ENCODE data around the gene OR9A2. TPM values are rescaled to one million over a fixed set of nuclear protein-coding genes. Genes with fewer than 3 reads are reported as not detected.

OR9A2 gene
- total RNA-seq, 1 experiment from 2014 or later = not detected

DNA sequence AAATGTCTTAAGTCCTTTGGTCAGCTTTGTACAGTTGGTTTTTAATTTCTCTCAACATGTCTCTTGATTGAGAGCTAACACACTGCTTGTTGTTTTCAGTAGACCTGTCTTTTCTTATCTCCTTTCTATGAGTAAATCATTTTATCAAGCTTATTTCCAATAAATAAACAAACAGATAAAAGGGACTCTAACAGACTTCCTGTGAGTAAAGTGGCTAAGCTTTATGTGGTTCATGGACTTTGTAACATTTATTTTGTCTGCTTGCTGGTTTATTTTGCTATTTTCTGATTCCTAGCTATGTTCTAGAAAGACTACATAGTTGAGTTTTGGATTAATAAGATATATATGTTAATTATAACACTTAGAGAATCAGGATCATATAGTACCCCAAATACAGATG lies 27.1 kb downstream of the OR9A2 start:
- Histone ChIP-seq H3F3A (ENCODE audit: insufficient read depth, low read depth) (no peaks in the 10 kb centered on the region), H2AFZ (no peak overlapping the region), H3K79me2 (ENCODE audit: low read depth) (no peaks in the 10 kb centered on the region), H3K36me3 (ENCODE audit: low read depth) (no peaks in the 10 kb centered on the region), H3K9me2 (ENCODE audit: insufficient read depth) (no peaks in the 10 kb centered on the region), H3K4me1 (replicated peaks; ENCODE audit: insufficient read depth) (peaks cover 4% of the 10 kb centered on the region; the same call in 1 of the 2 replicates), H3K27ac (no peak overlapping the region), H3K27me3 (ENCODE audit: insufficient read depth, low read depth) (no peaks in the 10 kb centered on the region), H3K4me2 (no peak overlapping the region), H3K4me3 (no peak overlapping the region), H3K9me3 (ENCODE audit: insufficient read depth, low read depth) (no peaks in the 10 kb centered on the region), H4K20me1 (ENCODE audit: insufficient read depth) (no peaks in the 10 kb centered on the region)
- ChIA-PET POLR2A (ENCODE audit: unreplicated experiment) (no interaction called here), CTCF (no interaction called here)
- intact Hi-C loops (cut with micrococcal nuclease; ENCODE audit: unreplicated experiment) = loop anchor here (5.0 to 10.0 kb wide), 4 partner anchors 87 to 1025 kb away; partner anchors contain the start of gene TAS2R38
- TF ChIP-seq EZH2 (IDR thresholded peaks at IDR 0.05; ENCODE audit: low read depth) = no peak
- TF ChIP-seq, protein P1, sequence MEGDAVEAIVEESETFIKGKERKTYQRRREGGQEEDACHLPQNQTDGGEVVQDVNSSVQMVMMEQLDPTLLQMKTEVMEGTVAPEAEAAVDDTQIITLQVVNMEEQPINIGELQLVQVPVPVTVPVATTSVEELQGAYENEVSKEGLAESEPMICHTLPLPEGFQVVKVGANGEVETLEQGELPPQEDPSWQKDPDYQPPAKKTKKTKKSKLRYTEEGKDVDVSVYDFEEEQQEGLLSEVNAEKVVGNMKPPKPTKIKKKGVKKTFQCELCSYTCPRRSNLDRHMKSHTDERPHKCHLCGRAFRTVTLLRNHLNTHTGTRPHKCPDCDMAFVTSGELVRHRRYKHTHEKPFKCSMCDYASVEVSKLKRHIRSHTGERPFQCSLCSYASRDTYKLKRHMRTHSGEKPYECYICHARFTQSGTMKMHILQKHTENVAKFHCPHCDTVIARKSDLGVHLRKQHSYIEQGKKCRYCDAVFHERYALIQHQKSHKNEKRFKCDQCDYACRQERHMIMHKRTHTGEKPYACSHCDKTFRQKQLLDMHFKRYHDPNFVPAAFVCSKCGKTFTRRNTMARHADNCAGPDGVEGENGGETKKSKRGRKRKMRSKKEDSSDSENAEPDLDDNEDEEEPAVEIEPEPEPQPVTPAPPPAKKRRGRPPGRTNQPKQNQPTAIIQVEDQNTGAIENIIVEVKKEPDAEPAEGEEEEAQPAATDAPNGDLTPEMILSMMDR (conservative IDR thresholded peaks at IDR 0.05) = no peak
- BruUV-seq (replicated peaks) = no TSS peak
- no peak for DNase-seq

DNA sequence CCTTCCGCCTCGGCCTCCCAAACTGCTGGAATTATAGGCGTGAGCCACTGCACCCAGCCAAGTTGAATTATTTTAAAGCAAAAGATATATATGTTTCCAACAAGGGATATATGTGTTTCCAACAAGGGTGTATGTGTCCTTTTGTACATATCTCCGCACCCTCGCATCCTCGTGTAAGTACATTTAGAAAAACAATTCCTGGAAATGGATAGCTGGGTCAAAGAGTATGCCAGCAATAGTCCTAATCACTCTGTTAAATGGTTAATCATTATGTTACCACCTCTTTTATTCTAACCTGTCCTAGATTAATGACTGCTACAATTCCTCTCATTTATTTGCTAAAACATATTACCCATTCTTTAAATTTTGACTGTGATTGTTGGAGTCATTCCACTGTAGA lies 28.0 kb downstream of the OR9A2 start:
- TF ChIP-seq, protein P1 (conservative IDR thresholded peaks at IDR 0.05) = no peak
- TF ChIP-seq EZH2 (IDR thresholded peaks at IDR 0.05; ENCODE audit: low read depth) = no peak
- intact Hi-C loops (cut with micrococcal nuclease; ENCODE audit: unreplicated experiment) = loop anchor here (5.0 kb wide), 1 partner anchor 87 kb away; no protein-coding TSS in a partner anchor
- no peak overlapping the region for H3K27ac ChIP-seq
- CTCF ChIA-PET = interaction anchor here (0.6 kb wide), 1 partner anchor 625 kb away, joined by 6 read pairs; no protein-coding TSS in a partner anchor
- peaks cover 4% of the 10 kb centered on the region; the same call in 1 of the 2 replicates for H3K4me1 ChIP-seq (replicated peaks; ENCODE audit: insufficient read depth)
- no peak overlapping the region for H3K4me2 ChIP-seq
- no peaks in the 10 kb centered on the region for H3K9me3 ChIP-seq (ENCODE audit: insufficient read depth, low read depth)
- no peaks in the 10 kb centered on the region for H3K9me2 ChIP-seq (ENCODE audit: insufficient read depth)
- H3F3A ChIP-seq (ENCODE audit: insufficient read depth, low read depth) = no peaks in the 10 kb centered on the region
- POLR2A ChIA-PET (ENCODE audit: unreplicated experiment) = interaction anchor here (0.6 kb wide), 1 partner anchor 130 kb away, joined by 6 read pairs; no protein-coding TSS in a partner anchor
- H3K36me3 ChIP-seq (ENCODE audit: low read depth) = no peaks in the 10 kb centered on the region
- no peaks in the 10 kb centered on the region for H4K20me1 ChIP-seq (ENCODE audit: insufficient read depth)
- H3K4me3 ChIP-seq = no peak overlapping the region
- no peak overlapping the region for H2AFZ ChIP-seq
- no peaks in the 10 kb centered on the region for H3K79me2 ChIP-seq (ENCODE audit: low read depth)
- no peaks in the 10 kb centered on the region for H3K27me3 ChIP-seq (ENCODE audit: insufficient read depth, low read depth)
- DNase-seq = no peak
- BruUV-seq (replicated peaks) = no TSS peak

DNA sequence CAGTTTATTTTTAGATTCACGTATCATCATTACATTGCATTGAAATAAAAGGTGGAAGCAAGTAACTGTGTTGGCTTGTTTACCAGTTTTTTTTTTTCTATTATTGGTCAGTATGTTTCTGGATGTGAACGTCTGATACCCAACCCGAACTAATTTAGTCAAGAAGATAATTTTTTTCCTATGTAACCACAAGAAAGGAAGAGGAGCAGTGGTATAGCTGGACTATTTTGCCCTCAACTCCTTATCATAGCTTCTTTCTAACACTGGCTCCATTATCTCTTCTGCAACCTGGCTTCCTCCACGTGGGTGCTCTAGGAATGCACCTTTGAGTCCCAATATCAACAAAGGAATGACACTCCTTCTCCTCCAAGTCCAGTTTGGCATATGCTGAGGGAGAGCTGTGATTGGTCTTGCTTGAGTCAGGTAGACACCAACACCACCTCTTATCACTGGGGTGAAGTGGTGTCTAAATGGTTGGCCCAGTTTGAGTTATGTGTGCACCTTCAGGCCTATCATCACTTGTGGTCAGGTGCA lies 29.4 kb downstream of the OR9A2 start:
- POLR2A ChIA-PET (ENCODE audit: unreplicated experiment) = interaction anchor here (0.7 to 1.3 kb wide), 2 partner anchors 87 to 93 kb away, joined by 4 to 10 read pairs; no protein-coding TSS in a partner anchor
- Histone ChIP-seq H3K4me1 (replicated peaks; ENCODE audit: insufficient read depth) (no peaks in the 10 kb centered on the region), H3K36me3 (ENCODE audit: low read depth) (no peaks in the 10 kb centered on the region), H3K9me3 (ENCODE audit: insufficient read depth, low read depth) (no peaks in the 10 kb centered on the region), H3K9me2 (ENCODE audit: insufficient read depth) (no peaks in the 10 kb centered on the region), H3K27me3 (ENCODE audit: insufficient read depth, low read depth) (no peaks in the 10 kb centered on the region), H3F3A (ENCODE audit: insufficient read depth, low read depth) (no peaks in the 10 kb centered on the region), H4K20me1 (ENCODE audit: insufficient read depth) (no peaks in the 10 kb centered on the region), H3K27ac (no peak overlapping the region), H3K79me2 (ENCODE audit: low read depth) (no peaks in the 10 kb centered on the region), H3K4me3 (no peak overlapping the region), H2AFZ (no peak overlapping the region), H3K4me2 (no peak overlapping the region)
- TF ChIP-seq, protein P1 (conservative IDR thresholded peaks at IDR 0.05) = no peak
- no peak for TF ChIP-seq EZH2 (IDR thresholded peaks at IDR 0.05; ENCODE audit: low read depth)
- CTCF ChIA-PET = interaction anchor here (0.6 kb wide), 1 partner anchor 210 kb away, joined by 4 read pairs; no protein-coding TSS in a partner anchor
- DNase-seq = no peak
- intact Hi-C loops (cut with micrococcal nuclease; ENCODE audit: unreplicated experiment) = loop anchor here (5.0 kb wide), 1 partner anchor 85 kb away; no protein-coding TSS in a partner anchor
- BruUV-seq (replicated peaks) = no TSS peak
